GM12878 (cell line): ENCODE measurements around the gene ZBTB16.

Experiments used
- CREB1 ChIP-seq: IDR thresholded peaks from 2 replicates; pipeline ENCODE4 v1.6.1; 2012; ENCODE audit warnings: low read depth, mild to moderate bottlenecking, inconsistent platforms
- EP300 ChIP-seq, 2 experiments: fragments of 150-350 bp in 1 of 2; IDR thresholded peaks; 2 replicates each; pipeline ENCODE4 v1.6.1; 2011 to 2012; ENCODE audit warnings: low read depth in 2 of 2, low read length in 2 of 2, borderline replicate concordance in 1 of 2, improper control_type of control experiment in 1 of 2, inconsistent platforms in 1 of 2; ENCODE audit not compliant: control insufficient read depth in 1 of 2
- ESRRA ChIP-seq: IDR thresholded peaks from 2 replicates; pipeline ENCODE4 v1.6.1; 2012; ENCODE audit warnings: mild to moderate bottlenecking, low read length, improper control_type of control experiment
- POLR2A ChIP-seq: IDR thresholded peaks from 2 replicates; pipeline ENCODE4 v1.6.1; 2011; ENCODE audit warnings: low read depth, mild to moderate bottlenecking, low read length
- POLR2AphosphoS2 ChIP-seq: IDR thresholded peaks from 2 replicates; pipeline ENCODE4 v1.6.1; 2011; ENCODE audit warnings: low read depth, mild to moderate bottlenecking, low read length, improper control_type of control experiment, moderate library complexity
- POLR2AphosphoS5 ChIP-seq: IDR thresholded peaks from 2 replicates; pipeline ENCODE4 v1.6.1; 2011; ENCODE audit warnings: mild to moderate bottlenecking, low read length, inconsistent platforms
- RAD21 ChIP-seq: IDR thresholded peaks from 2 replicates; pipeline ENCODE4 v1.6.1; 2011; ENCODE audit warnings: mild to moderate bottlenecking, low read depth, low read length, moderate library complexity; ENCODE audit not compliant: insufficient read depth
- SREBF2 ChIP-seq: IDR thresholded peaks from 2 replicates; pipeline ENCODE4 v1.6.1; 2012; ENCODE audit warnings: mild to moderate bottlenecking, low read length
- TF ChIP-seq, protein P1 (sequence below), 3 experiments: IDR thresholded peaks in 2 of 3; conservative IDR thresholded peaks in 1 of 3; 2 replicates each; pipeline ENCODE4 v1.5.1; 2011; ENCODE audit warnings: low read depth in 3 of 3, low read length in 3 of 3, mild to moderate bottlenecking in 3 of 3, control low read depth in 2 of 3, moderate library complexity in 2 of 3, inconsistent platforms in 1 of 3, mixed read lengths in 1 of 3; ENCODE audit not compliant: control insufficient read depth in 2 of 3, insufficient read depth in 1 of 3; ENCODE audit errors: extremely low read depth in 1 of 3
- TF ChIP-seq, protein P2 (sequence below): IDR thresholded peaks from 2 replicates; pipeline ENCODE4 v1.6.1; 2012; ENCODE audit warnings: low read depth, low read length, improper control_type of control experiment

DNA sequence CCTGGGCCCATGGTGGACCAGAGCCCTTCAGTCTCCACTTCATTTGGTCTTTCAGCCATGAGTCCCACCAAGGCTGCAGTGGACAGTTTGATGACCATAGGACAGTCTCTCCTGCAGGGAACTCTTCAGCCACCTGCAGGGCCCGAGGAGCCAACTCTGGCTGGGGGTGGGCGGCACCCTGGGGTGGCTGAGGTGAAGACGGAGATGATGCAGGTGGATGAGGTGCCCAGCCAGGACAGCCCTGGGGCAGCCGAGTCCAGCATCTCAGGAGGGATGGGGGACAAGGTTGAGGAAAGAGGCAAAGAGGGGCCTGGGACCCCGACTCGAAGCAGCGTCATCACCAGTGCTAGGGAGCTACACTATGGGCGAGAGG is 4.3 kb downstream of the ZBTB16 start:
- TF ChIP-seq, protein P1, sequence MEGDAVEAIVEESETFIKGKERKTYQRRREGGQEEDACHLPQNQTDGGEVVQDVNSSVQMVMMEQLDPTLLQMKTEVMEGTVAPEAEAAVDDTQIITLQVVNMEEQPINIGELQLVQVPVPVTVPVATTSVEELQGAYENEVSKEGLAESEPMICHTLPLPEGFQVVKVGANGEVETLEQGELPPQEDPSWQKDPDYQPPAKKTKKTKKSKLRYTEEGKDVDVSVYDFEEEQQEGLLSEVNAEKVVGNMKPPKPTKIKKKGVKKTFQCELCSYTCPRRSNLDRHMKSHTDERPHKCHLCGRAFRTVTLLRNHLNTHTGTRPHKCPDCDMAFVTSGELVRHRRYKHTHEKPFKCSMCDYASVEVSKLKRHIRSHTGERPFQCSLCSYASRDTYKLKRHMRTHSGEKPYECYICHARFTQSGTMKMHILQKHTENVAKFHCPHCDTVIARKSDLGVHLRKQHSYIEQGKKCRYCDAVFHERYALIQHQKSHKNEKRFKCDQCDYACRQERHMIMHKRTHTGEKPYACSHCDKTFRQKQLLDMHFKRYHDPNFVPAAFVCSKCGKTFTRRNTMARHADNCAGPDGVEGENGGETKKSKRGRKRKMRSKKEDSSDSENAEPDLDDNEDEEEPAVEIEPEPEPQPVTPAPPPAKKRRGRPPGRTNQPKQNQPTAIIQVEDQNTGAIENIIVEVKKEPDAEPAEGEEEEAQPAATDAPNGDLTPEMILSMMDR (IDR thresholded peaks at IDR 0.05 in 2 of 3, conservative IDR thresholded peaks at IDR 0.05 in 1 of 3; ENCODE audit: control insufficient read depth in 2 of 3, extremely low read depth in 1 of 3, insufficient read depth in 1 of 3, low read depth in 3 of 3, low read length in 3 of 3): no peak
- TF ChIP-seq, protein P2, sequence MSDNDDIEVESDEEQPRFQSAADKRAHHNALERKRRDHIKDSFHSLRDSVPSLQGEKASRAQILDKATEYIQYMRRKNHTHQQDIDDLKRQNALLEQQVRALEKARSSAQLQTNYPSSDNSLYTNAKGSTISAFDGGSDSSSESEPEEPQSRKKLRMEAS: no peak
- TF ChIP-seq POLR2A (no peak), ESRRA (no peak), CREB1 (no peak), EP300 (IDR thresholded peaks at IDR 0.05; ENCODE audit: borderline replicate concordance in 1 of 2, control insufficient read depth in 1 of 2, low read depth in 2 of 2, low read length in 2 of 2) (no peak), POLR2AphosphoS5 (no peak), POLR2AphosphoS2 (no peak), RAD21 (no peak), SREBF2 (no peak)
